Mesendoderm (in vitro differentiated cells): ENCODE measurements around the gene ALDH1A1. TPM values are rescaled to one million over a fixed set of nuclear protein-coding genes. Genes with fewer than 3 reads are reported as not detected.

Experiments
- DNase-seq: peaks from one replicate; pipeline ENCODE4 v3.0.0; 2013
- H2AK5ac ChIP-seq: 2 replicates; pipeline ENCODE4 v1.6.1; 2013; ENCODE audit warnings: low read length, inconsistent platforms
- H2BK120ac ChIP-seq: 2 replicates; pipeline ENCODE4 v1.6.1; 2013; ENCODE audit warnings: low read depth, mild to moderate bottlenecking, low read length, moderate library complexity, mixed read lengths
- H2BK15ac ChIP-seq: replicated peaks from 2 replicates; pipeline ENCODE4 v1.6.1; 2013; ENCODE audit warnings: low read depth, mild to moderate bottlenecking, moderate library complexity
- H2BK5ac ChIP-seq: 2 replicates; pipeline ENCODE4 v1.6.1; 2013; ENCODE audit warnings: low read length, inconsistent platforms
- H3K18ac ChIP-seq: 2 replicates; pipeline ENCODE4 v1.6.1; 2013; ENCODE audit warnings: mild to moderate bottlenecking, low read length, mixed read lengths
- H3K23ac ChIP-seq: one replicate; pipeline ENCODE4 v1.6.1; 2013; ENCODE audit warnings: low read length
- H3K27ac ChIP-seq: 2 replicates; pipeline ENCODE4 v1.5.1; 2013; ENCODE audit warnings: low read depth, mild to moderate bottlenecking, inconsistent platforms, low read length, moderate library complexity
- H3K27me3 ChIP-seq: 2 replicates; pipeline ENCODE4 v1.6.1; 2013; ENCODE audit warnings: low read length, control low read depth, mild to moderate bottlenecking, inconsistent platforms; ENCODE audit not compliant: insufficient read depth, poor library complexity
- H3K36me3 ChIP-seq: 2 replicates; pipeline ENCODE4 v1.6.1; 2013; ENCODE audit warnings: low read length, inconsistent platforms; ENCODE audit not compliant: control insufficient read depth, insufficient read depth
- H3K4ac ChIP-seq: one replicate; pipeline ENCODE4 v1.6.1; 2013; ENCODE audit warnings: low read depth, mild to moderate bottlenecking, low read length, moderate library complexity
- H3K4me1 ChIP-seq: 2 replicates; pipeline ENCODE4 v1.6.1; 2013; ENCODE audit warnings: low read depth, low read length, inconsistent platforms; ENCODE audit not compliant: control insufficient read depth
- H3K4me2 ChIP-seq: 2 replicates; pipeline ENCODE4 v1.6.1; 2013; ENCODE audit warnings: low read length
- H3K4me3 ChIP-seq: 2 replicates; pipeline ENCODE4 v1.5.1; 2013; ENCODE audit warnings: mild to moderate bottlenecking, low read length
- H3K56ac ChIP-seq: one replicate; pipeline ENCODE4 v1.6.1; 2013; ENCODE audit warnings: low read length
- H3K79me1 ChIP-seq: 2 replicates; pipeline ENCODE4 v1.6.1; 2013; ENCODE audit warnings: low read length, inconsistent platforms
- H3K79me2 ChIP-seq: 2 replicates; pipeline ENCODE4 v1.6.1; 2013; ENCODE audit warnings: mild to moderate bottlenecking, low read length; ENCODE audit not compliant: control insufficient read depth, insufficient read depth
- H3K9ac ChIP-seq: 2 replicates; pipeline ENCODE4 v1.6.1; 2013; ENCODE audit warnings: low read length, inconsistent platforms
- H4K5ac ChIP-seq: one replicate; pipeline ENCODE4 v1.6.1; 2013; ENCODE audit warnings: low read length
- H4K8ac ChIP-seq: one replicate; pipeline ENCODE4 v1.6.1; 2013; ENCODE audit warnings: low read depth, mild to moderate bottlenecking, control low read depth, low read length, moderate library complexity
- WGBS: extraction: QIAGEN DNeasy Blood & Tissue Kit; methylation state at CpG from one replicate; pipeline ENCODE4 v1.1.7; 2013; ENCODE audit warnings: low lambda C conversion rate, missing lambda C conversion rate; ENCODE audit not compliant: insufficient coverage; ENCODE audit errors: extremely low coverage; 5-methylcytosine and 5-hydroxymethylcytosine counted together
- polyA plus RNA-seq, 2 experiments: library from polyadenylated mRNA; stranded (reverse); fragments of 200-250 nt; gene quantifications; one replicate each; pipeline ENCODE4 v1.2.3, GENCODE V29; 2013

The ALDH1A1 gene
- 1.7 TPM for polyA plus RNA-seq (2013, experiment 1 of 2)
- 1.6 TPM for polyA plus RNA-seq (2013, experiment 2 of 2)

DNA sequence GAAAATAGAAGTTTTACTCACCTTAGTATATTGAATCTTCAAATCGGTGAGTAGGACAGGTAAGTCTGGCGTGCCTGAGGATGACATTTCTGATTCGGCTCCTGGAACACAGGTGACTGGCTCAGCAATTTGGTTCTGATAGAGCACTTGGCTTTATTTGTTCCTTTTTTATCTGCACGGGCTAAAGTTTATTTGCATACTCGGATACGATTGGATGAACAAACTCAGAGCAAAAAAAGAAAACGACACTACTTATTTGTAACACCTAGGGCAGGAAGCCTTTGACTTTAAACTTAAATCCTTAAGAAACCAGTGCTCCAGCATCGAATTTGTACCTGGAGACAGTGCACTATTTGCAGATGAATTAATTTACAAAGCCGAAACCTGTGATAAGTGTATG, at the start of gene ALDH1A1:
Gene ALDH1A1, minus strand, starts transcription at position 140 of the 400 bp plus-strand sequence. Its CDS starts 53 bp downstream, at position 87.
- Histone ChIP-seq H3K79me2 (no peaks in the 10 kb centered on the region), H3K4ac (no peak within 1 kb of the TSS), H2BK120ac (no peak within 1 kb of the TSS), H3K23ac (no peak within 1 kb of the TSS), H3K79me1 (no peaks in the 10 kb centered on the region), H3K4me1 (peaks cover 1% of the 10 kb centered on the region), H2BK15ac (no peak within 1 kb of the TSS), H3K27ac (no peak within 1 kb of the TSS), H3K36me3 (no peaks in the 10 kb centered on the region), H4K5ac (no peak within 1 kb of the TSS), H3K4me3 (no peak within 1 kb of the TSS), H3K18ac (no peak within 1 kb of the TSS), H4K8ac (no peak within 1 kb of the TSS), H2BK5ac (no peak within 1 kb of the TSS), H3K4me2 (no peak within 1 kb of the TSS), H3K27me3 (no peaks in the 10 kb centered on the region), H3K56ac (no peak within 1 kb of the TSS), H3K9ac (no peak within 1 kb of the TSS), H2AK5ac (no peak within 1 kb of the TSS)
- no CpG with 5 or more reads among the region's 9 CpGs for WGBS
- peak; percentile 20 for DNase-seq

DNA sequence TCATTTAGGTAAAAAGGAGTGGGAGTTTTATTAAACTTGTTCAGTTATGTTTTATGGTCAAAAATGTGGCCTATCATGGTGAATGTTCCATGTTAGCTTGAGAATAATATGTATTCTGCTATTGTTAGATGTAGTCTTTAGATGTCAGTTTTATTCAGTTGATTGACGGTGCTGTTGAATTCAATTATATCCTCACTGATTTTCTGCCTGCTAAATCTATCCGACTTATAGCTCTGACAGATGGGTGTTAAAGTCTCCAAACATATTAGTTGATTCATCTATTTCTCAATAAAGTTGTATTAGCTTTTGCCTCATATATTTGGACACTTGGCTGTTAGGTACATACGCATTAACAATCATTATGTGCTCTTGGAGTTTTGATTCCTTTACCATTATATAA, 49.0 kb upstream of the ALDH1A1 start:
- no peak overlapping the region for H2AK5ac ChIP-seq
- H3K27ac ChIP-seq = no peak overlapping the region

GRCh38 chr9:72998363-72998762, 45.5 kb upstream of the ALDH1A1 start:
- no peak overlapping the region for H2BK120ac ChIP-seq
- H2BK15ac ChIP-seq = no peak overlapping the region
- H3K4me2 ChIP-seq = no peak overlapping the region
- no peaks in the 10 kb centered on the region for H3K79me2 ChIP-seq
- no peak for DNase-seq
- no peak overlapping the region for H3K4ac ChIP-seq
- H3K36me3 ChIP-seq = no peaks in the 10 kb centered on the region
- no CpG with 5 or more reads among the region's 4 CpGs for WGBS
- no peaks in the 10 kb centered on the region for H3K79me1 ChIP-seq
- H4K8ac ChIP-seq = no peak overlapping the region
- H3K23ac ChIP-seq = no peak overlapping the region
- no peak overlapping the region for H4K5ac ChIP-seq
- H3K4me3 ChIP-seq = no peak overlapping the region
- H3K27me3 ChIP-seq = no peaks in the 10 kb centered on the region
- H3K56ac ChIP-seq = no peak overlapping the region
- no peak overlapping the region for H2BK5ac ChIP-seq
- H3K4me1 ChIP-seq = no peaks in the 10 kb centered on the region
- H2AK5ac ChIP-seq = no peak overlapping the region
- H3K18ac ChIP-seq = no peak overlapping the region
- no peak overlapping the region for H3K27ac ChIP-seq
- H3K9ac ChIP-seq = no peak overlapping the region

More for the DNA sequence above, 49.0 kb upstream of the ALDH1A1 start:
- Histone ChIP-seq H3K4ac (no peak overlapping the region), H3K18ac (no peak overlapping the region), H3K79me1 (no peaks in the 10 kb centered on the region), H3K79me2 (no peaks in the 10 kb centered on the region), H2BK5ac (no peak overlapping the region), H3K4me1 (no peaks in the 10 kb centered on the region), H4K5ac (no peak overlapping the region), H2BK120ac (no peak overlapping the region), H4K8ac (no peak overlapping the region), H3K4me3 (no peak overlapping the region), H3K9ac (no peak overlapping the region), H3K36me3 (no peaks in the 10 kb centered on the region), H3K27me3 (no peaks in the 10 kb centered on the region), H2BK15ac (no peak overlapping the region), H3K56ac (no peak overlapping the region), H3K23ac (no peak overlapping the region), H3K4me2 (no peak overlapping the region)
- DNase-seq = no peak
- WGBS = no CpG with 5 or more reads among the region's 3 CpGs

- Histone ChIP-seq H3K4ac (no peak overlapping the region), H3K56ac (no peak overlapping the region), H2BK120ac (no peak overlapping the region), H3K36me3 (no peaks in the 10 kb centered on the region), H3K27ac (no peak overlapping the region), H3K79me2 (no peaks in the 10 kb centered on the region), H2BK15ac (no peak overlapping the region), H4K5ac (no peak overlapping the region), H3K4me2 (no peak overlapping the region), H3K9ac (no peak overlapping the region), H3K4me1 (no peaks in the 10 kb centered on the region), H3K79me1 (no peaks in the 10 kb centered on the region), H2AK5ac (no peak overlapping the region), H4K8ac (no peak overlapping the region), H3K23ac (no peak overlapping the region), H3K27me3 (no peaks in the 10 kb centered on the region), H2BK5ac (no peak overlapping the region), H3K18ac (no peak overlapping the region), H3K4me3 (no peak overlapping the region)
- WGBS = no CpG with 5 or more reads among the region's 9 CpGs
- no peak for DNase-seq
These were observed 44.6 kb upstream of the ALDH1A1 start for GRCh38 chr9:72997387-72997995.

GRCh38 chr9:72996684-72997314, 43.9 kb upstream of the ALDH1A1 start:
- H4K5ac ChIP-seq = no peak overlapping the region
- no peak overlapping the region for H3K4me2 ChIP-seq
- H3K4me1 ChIP-seq = no peaks in the 10 kb centered on the region
- H4K8ac ChIP-seq = no peak overlapping the region
- no peak overlapping the region for H2BK15ac ChIP-seq
- H3K79me2 ChIP-seq = no peaks in the 10 kb centered on the region
- no peak overlapping the region for H3K56ac ChIP-seq
- H2BK120ac ChIP-seq = no peak overlapping the region
- no peak overlapping the region for H2BK5ac ChIP-seq
- no peak overlapping the region for H3K4me3 ChIP-seq
- no peak overlapping the region for H3K4ac ChIP-seq
- H3K79me1 ChIP-seq = no peaks in the 10 kb centered on the region
- no peaks in the 10 kb centered on the region for H3K36me3 ChIP-seq
- no peak for DNase-seq
- H2AK5ac ChIP-seq = no peak overlapping the region
- H3K18ac ChIP-seq = no peak overlapping the region
- H3K9ac ChIP-seq = no peak overlapping the region
- H3K27me3 ChIP-seq = no peaks in the 10 kb centered on the region
- no peak overlapping the region for H3K23ac ChIP-seq
- H3K27ac ChIP-seq = no peak overlapping the region

- DNase-seq = no peak
- Histone ChIP-seq H2AK5ac (no peak overlapping the region), H3K4me3 (no peak overlapping the region), H3K79me2 (no peaks in the 10 kb centered on the region), H3K4ac (no peak overlapping the region), H3K27ac (no peak overlapping the region), H4K5ac (no peak overlapping the region), H3K36me3 (no peaks in the 10 kb centered on the region), H4K8ac (no peak overlapping the region), H3K27me3 (no peaks in the 10 kb centered on the region), H2BK120ac (no peak overlapping the region), H3K4me1 (no peaks in the 10 kb centered on the region), H2BK5ac (no peak overlapping the region), H3K18ac (no peak overlapping the region), H3K4me2 (no peak overlapping the region), H3K56ac (no peak overlapping the region), H2BK15ac (no peak overlapping the region), H3K9ac (no peak overlapping the region), H3K23ac (no peak overlapping the region), H3K79me1 (no peaks in the 10 kb centered on the region)
- no CpG with 5 or more reads among the region's 2 CpGs for WGBS
These were observed 43.3 kb upstream of the ALDH1A1 start for GRCh38 chr9:72996114-72996513.
